GM21825 (cell line): Measurements from ENCODE around the gene TAF7.
A peak's percentile ranks its signal among the peaks of the same experiment; 100 is the strongest.
"Not testable (repeated sequence)": the region's sequence is repeated elsewhere in the genome, so short reads cannot be mapped to it uniquely, and the experiment has no call there.

Source experiments
- ATAC-seq: cut with Tn5 transposase; IDR thresholded peaks from one replicate; pipeline ENCODE4 v1.9.1; 2021; ENCODE audit warnings: mild to moderate bottlenecking, moderate library complexity; ENCODE audit not compliant: unreplicated experiment

Gene TAF7, protein sequence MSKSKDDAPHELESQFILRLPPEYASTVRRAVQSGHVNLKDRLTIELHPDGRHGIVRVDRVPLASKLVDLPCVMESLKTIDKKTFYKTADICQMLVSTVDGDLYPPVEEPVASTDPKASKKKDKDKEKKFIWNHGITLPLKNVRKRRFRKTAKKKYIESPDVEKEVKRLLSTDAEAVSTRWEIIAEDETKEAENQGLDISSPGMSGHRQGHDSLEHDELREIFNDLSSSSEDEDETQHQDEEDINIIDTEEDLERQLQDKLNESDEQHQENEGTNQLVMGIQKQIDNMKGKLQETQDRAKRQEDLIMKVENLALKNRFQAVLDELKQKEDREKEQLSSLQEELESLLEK

DNA sequence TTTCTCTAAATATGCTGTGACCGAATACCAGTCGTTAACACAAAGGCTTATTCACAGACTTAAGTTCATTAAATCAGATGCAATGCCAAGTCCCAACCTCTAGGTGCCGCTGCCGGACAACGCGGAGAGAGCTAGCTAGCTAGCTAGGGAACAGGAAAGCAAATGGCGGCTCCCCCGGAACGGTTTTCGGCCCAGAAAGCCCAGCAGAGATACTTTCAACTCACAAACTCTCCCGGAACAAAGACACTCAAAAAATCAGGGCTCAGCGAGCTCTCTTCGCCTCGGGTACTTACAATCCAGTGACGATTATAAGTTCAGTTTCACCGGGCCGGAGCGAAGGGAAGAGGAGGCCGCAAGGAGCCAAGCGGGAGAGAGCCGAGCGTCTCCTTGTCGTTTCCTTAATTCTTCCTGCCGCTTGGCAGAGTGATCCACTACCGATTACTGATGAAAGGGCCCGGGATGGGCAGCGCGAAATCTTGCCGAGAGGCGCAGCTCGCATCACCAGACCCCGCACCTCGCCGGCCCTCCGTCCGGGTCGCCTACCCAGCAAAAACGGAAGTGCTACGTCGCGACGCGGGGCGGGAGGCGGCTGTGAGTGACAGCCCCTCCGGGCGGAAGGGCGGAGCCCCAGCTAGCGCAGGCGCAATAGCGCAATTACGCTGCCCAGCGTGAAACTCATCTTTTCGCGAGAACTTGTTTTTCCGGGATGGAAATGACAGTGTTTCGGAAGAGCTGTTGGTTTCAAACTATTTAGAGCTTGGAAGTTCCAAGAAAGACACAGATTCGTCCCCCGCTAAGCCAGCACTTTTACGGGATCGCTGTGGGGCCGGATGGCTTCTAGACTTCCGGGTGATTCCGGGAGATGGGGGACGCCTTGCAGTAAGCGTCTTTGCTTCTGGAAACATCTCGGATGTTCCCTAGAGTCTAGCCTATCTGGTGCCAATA, at the start of gene TAF7:
TAF7 (minus strand) TSS at position 560 of the 945 bp plus-strand sequence. CDS start 740 bp downstream, outside the sequence.
- peak; percentile 95 for ATAC-seq

DNA sequence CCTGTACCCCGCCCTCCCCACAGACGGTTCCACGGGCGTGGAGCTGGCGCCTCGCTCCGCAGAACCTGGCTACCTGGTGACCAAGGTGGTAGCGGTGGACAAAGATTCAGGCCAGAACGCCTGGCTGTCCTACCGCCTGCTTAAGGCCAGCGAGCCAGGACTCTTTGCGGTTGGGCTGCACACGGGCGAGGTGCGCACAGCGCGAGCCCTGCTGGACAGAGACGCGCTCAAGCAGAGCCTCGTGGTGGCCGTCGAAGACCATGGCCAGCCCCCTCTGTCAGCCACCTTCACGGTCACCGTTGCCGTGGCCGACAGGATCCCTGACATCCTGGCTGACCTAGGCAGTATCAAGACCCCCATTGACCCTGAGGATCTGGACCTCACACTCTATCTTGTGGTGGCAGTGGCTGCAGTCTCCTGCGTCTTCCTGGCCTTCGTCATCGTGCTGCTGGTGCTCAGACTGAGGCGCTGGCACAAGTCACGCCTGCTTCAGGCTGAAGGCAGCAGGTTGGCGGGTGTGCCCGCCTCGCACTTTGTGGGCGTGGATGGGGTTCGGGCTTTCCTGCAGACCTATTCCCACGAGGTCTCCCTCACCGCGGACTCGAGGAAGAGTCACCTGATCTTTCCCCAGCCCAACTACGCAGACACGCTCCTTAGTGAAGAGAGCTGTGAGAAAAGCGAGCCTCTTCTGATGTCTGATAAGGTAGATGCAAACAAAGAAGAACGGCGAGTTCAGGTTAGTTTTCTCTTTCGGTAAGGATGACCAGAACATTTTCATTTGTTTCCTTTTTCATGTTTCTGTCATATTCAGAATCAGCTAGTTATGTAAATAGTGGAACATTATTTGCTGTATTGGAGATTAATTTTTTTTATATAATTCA, 45.7 kb upstream of the TAF7 start:
- ATAC-seq, result no peak

DNA sequence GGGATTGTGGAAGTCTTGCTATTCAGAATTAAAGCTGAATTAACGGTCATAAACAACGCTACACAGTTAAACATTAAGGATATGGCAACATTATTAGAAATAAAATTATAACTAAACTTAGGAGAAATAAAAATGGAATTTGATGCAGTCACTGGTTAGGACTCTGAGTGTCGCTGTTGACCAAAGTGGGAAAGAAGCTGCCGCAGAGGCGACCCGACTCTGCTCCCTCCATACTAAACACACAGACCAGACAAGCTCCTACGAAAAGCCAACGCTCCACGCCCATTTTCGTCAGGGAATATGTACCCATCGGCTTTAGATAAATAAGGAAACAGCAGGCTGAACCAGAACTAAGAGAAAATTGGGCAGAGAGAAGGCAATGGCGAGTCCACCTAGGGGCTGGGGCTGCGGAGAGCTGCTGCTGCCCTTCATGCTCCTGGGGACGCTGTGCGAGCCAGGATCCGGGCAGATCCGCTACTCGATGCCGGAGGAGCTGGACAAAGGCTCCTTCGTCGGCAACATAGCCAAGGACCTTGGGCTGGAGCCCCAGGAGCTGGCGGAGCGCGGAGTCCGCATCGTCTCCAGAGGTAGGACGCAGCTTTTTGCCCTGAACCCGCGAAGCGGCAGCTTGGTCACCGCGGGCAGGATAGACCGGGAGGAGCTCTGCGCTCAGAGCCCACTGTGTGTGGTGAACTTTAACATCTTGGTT, 43.5 kb upstream of the TAF7 start, which contains the start of gene PCDHGA5:
PCDHGA5 (plus strand) TSS at position 211 of the 709 bp plus-strand sequence; CDS start at position 380, 169 bp downstream.
- no peak for ATAC-seq

DNA sequence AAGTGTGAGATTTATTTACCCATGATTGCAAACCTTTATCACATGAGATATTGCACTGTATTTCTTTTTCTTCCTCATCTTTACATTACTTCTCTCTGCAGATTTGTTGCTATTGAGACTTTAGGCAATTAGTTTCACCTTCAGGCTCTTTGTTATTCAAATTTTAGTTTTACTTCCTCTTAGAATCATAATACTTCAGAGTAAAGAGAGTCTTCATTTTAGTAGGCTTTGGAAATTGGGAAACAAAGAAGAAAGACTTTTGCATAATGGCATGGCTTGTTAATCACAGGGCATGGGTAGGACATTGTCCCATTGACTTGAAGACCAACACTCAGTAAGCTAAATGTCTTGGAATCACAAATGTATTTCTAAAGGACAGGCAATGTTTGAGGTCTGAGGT, 42.1 kb upstream of the TAF7 start:
- no peak for ATAC-seq

DNA sequence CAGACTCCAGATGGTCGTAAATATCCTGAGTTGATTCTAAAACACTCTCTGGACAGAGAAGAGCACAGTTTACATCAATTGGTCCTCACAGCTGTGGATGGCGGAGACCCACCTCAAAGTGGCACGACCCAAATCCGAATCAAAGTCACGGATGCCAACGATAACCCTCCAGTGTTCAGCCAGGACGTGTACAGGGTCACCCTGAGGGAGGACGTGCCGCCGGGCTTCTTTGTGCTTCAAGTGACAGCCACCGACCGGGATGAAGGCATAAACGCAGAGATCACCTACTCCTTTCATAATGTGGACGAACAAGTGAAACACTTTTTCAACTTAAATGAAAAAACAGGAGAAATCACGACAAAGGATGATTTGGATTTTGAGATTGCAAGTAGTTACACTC, 40.1 kb upstream of the TAF7 start:
- ATAC-seq, result no peak

DNA sequence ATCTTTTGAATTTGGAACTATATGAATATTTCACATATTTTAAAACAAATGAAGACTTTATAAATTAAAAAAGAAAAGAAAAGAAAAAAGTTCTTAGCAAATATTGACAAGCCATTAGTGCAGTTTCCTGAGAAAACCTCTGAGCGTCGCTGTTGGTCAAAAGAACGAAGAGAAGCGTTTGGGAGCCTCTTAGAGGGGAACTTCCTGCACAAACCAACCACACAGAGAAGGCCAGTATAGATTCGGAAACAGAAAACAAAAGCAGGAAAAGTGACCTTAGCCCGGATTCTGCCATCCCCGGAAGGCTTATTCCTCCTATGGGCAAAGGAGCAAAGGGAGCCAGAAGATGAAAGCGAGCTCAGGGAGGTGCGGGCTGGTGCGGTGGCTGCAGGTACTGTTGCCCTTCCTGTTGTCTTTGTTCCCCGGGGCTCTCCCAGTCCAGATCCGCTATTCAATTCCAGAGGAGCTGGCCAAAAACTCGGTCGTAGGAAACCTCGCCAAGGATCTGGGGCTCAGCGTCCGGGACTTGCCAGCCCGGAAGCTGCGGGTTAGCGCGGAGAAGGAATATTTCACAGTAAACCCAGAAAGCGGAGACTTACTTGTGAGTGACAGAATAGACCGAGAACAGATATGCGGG, 39.3 kb upstream of the TAF7 start, which contains the start of gene PCDHGB2:
PCDHGB2 (plus strand) TSS at position 205 of the 637 bp plus-strand sequence; CDS start at position 347, 142 bp downstream.
- no peak for ATAC-seq

DNA sequence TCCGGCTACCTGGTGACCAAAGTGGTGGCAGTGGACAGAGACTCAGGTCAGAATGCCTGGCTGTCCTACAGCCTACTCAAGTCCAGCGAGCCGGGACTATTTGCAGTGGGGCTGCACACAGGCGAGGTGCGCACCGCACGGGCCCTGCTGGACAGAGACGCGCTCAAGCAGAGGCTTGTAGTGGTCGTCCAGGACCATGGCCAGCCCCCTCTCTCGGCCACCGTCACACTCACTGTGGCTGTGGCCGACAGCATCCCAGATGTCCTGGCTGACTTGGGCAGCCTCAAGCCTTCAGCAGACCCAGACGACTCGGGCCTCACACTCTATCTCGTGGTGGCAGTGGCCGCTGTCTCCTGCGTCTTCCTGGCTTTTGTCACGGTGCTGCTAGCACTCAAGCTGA, 36.4 kb upstream of the TAF7 start:
- ATAC-seq, result no peak

DNA sequence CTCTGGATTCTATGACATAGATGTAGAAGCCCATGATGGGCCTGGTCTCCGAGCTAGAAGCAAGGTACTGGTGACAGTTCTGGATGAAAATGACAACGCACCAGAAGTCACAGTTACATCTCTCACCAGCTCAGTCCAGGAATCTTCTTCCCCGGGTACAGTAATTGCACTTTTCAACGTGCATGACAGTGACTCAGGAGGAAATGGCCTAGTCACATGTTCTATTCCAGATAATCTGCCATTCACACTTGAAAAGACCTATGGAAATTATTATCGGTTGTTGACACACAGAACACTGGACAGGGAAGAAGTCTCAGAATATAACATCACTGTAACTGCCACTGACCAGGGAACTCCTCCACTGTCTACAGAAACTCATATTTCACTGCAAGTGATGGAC, 35.5 kb upstream of the TAF7 start:
- ATAC-seq, result no peak

DNA sequence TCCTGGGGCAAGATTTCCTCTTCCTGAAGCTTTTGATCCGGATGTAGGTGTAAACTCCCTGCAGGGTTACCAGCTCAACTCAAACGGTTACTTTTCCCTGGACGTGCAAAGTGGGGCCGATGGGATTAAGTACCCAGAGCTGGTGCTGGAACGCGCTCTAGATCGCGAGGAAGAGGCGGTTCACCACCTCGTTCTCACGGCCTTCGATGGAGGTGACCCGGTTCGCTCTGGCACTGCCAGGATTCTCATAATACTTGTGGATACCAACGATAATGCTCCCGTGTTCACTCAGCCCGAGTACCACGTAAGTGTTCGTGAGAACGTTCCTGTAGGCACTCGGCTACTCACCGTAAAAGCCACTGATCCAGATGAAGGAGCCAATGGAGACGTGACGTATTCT, 35.1 kb upstream of the TAF7 start:
- ATAC-seq, result no peak

DNA sequence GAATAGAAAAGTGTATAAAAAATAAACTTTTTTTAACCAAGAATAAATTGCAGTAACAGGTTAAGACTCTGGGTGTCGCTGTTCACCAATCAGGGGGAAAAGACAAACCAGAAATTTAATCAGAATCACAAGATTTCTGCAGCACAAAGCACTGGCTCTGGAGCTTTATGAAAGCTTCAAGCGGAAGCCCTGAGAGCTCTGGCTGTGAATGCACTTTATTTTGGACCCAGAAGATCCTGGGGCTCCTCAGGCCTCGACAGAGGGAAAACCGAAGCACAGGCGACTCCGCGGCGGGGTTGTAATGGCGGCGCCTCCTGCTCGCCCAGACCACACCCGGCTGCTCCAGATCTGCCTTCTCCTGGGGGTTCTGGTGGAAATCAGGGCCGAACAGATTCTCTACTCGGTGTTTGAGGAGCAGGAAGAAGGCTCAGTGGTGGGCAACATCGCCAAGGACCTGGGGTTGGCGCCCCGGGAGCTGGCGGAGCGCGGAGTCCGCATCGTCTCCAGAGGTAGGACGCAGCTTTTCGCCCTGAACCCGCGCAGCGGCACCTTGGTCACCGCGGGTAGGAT, 34.4 kb upstream of the TAF7 start, which contains the start of gene PCDHGA4:
PCDHGA4 (plus strand) TSS at position 122 of the 570 bp plus-strand sequence; CDS start at position 209, 87 bp downstream.
- ATAC-seq, result no peak

DNA sequence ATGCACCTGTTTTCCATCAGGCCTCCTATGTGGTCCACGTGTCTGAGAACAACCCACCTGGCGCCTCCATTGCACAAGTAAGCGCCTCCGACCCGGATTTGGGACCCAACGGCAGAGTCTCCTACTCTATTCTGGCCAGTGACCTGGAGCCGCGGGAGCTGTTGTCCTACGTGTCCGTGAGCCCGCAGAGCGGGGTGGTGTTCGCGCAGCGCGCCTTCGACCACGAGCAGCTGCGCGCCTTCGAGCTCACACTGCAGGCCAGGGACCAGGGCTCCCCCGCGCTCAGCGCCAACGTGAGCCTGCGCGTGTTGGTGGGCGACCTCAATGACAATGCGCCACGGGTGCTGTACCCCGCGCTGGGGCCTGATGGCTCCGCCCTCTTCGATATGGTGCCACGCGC, 31.0 kb upstream of the TAF7 start:
- no peak for ATAC-seq

DNA sequence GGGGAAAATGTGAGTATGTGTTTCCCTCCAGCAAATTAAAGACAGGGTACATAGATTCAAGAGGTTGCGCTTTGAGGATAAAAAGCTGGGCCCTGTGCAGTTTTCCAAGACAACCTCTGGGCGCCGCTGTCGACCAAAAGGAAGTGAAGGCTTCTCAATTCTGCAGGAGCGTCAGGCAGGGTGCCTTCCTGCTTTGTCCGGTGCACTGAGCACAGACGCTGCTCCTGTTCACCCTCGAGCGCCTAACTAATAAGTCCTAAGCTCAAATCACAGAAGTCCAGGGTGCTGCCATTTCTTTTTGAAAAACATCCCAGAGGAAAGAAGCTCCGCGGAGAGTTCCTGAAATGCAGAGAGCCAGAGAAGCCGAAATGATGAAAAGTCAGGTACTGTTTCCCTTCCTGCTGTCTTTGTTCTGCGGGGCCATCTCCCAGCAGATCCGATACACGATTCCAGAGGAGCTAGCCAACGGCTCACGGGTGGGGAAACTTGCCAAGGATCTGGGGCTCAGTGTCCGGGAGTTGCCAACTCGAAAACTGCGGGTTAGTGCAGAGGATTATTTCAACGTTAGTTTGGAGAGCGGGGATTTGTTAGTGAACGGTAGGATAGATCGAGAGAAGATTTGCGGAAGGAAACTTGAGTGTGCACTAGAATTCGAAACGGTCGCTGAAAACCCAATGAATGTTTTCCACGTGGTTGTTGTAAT, 29.5 kb upstream of the TAF7 start, which contains the start of gene PCDHGB1:
PCDHGB1 (plus strand) TSS at position 183 of the 703 bp plus-strand sequence; CDS start at position 345, 162 bp downstream.
- ATAC-seq, result no peak

DNA sequence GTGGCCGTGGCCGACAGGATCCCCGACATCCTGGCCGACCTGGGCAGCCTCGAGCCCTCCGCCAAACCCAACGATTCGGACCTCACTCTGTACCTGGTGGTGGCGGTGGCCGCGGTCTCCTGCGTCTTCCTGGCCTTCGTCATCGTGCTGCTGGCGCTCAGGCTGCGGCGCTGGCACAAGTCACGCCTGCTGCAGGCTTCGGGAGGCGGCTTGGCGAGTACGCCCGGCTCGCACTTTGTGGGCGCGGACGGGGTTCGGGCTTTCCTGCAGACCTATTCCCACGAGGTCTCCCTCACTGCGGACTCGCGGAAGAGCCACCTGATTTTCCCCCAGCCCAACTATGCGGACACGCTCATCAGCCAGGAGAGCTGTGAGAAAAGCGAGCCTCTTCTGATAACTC, 25.4 kb upstream of the TAF7 start:
- not testable (repeated sequence) for ATAC-seq

DNA sequence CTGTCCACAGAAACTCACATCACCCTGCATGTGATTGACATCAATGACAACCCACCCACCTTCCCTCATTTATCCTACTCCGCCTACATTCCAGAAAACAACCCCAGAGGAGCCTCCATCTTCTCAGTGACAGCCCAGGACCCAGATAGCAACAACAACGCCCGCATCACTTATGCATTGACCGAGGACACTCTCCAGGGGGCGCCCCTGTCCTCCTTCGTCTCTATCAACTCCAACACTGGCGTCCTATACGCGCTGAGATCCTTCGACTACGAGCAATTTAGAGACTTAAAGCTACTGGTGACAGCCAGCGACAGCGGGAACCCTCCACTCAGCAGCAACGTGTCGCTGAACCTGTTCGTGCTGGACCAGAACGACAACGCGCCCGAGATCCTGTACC, 24.7 kb upstream of the TAF7 start:
- ATAC-seq, result no peak

DNA sequence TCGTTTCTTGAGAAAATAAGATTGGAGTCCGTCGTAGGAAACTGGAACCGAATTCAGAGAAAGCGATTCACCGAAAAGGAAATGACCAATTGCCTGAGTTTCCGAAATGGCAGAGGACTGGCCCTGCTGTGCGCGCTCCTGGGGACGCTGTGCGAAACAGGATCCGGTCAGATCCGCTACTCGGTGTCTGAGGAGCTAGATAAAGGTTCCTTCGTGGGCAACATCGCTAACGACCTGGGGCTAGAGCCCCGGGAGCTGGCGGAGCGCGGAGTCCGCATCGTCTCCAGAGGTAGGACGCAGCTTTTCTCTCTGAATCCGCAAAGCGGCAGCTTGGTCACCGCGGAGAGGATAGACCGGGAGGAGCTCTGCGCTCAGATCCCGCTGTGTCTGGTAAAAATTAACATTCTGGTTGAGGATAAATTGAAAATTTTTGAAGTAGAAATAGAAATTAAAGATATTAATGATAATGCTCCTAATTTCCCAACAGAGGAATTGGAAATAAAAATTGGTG, 23.4 kb upstream of the TAF7 start:
- no peak for ATAC-seq

DNA sequence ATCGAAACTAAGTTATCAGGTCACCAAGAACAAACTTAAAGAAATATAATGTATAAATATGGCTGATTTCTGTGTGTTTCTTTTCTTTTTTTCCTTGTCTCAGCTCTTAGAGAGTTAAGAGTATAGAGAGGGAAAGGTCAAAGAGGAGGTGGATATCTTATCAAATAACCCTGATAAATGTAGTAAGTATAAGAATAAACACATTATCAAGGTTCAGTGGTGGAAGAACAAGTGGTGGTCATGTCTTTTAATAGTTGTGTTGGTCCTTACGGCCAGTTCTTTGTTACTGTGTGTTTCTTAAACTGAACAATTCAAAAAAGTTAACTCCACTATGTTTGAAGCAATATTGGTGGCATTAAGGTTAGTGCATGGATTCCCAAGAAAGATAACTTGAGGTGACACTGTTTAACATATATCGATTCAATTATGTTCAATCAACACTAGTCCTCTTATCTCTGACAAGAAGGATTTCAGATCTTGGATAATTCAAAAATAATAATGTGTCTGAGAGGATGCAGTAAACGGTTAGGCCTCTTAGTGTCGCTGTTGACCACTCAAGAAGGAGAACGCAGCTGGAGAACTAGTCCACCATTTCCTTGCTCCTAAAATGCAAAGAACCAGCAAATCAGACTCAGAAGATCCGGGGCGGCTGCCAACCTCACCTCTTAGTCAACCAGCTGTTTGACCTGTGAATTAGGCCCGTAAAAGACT, 22.8 kb upstream of the TAF7 start, which contains the start of gene PCDHGA3:
PCDHGA3 (plus strand) TSS at position 588 of the 711 bp plus-strand sequence. CDS start 205 bp downstream, outside the sequence.
- no peak for ATAC-seq

DNA sequence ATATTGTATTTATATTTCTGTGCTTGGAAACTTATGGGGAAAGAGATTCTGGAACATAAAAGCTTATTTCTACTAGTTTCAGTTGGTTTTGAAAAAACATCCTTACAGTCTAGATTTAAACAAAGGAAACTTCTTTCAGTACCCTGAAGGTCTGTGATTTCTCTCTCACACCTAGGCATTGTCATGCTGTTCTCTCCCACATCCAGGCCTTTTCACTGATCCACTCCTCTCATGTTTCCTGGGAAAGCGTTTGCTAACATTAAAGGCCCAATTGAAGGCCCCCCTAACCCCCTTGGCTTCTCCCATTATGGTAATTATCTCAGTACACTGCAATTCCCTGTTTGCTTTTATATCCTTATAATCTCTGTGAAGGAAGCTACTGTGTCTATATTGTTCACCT, 22.2 kb upstream of the TAF7 start:
- ATAC-seq, result no peak
